Measurements from ENCODE around the gene BID. TPM values are rescaled to one million over a fixed set of nuclear protein-coding genes. Genes with fewer than 3 reads are reported as not detected.

The BID gene
- total RNA-seq, 1 experiment from 2014 or later: 23.2 TPM

- Histone ChIP-seq H4K20me1 (ENCODE audit: control insufficient read depth, insufficient read depth, insufficient read length) (no peaks in the 10 kb centered on the region), H3K79me2 (ENCODE audit: insufficient read depth, low read length) (no peaks in the 10 kb centered on the region), H3K79me1 (ENCODE audit: insufficient read depth, low read depth, low read length, poor library complexity, severe bottlenecking) (no peaks in the 10 kb centered on the region), H3K27ac (ENCODE audit: insufficient read length, low read depth, low read length) (no peak overlapping the region), H4K91ac (ENCODE audit: insufficient read length, low read depth, low read length) (no peak overlapping the region), H3K27me3 (ENCODE audit: insufficient read depth, low read length) (no peaks in the 10 kb centered on the region), H2BK20ac (ENCODE audit: low read depth, low read length, poor library complexity, severe bottlenecking) (no peak overlapping the region), H3K23me2 (ENCODE audit: insufficient read length, low read depth, low read length, poor library complexity, severe bottlenecking) (no peaks in the 10 kb centered on the region), H3K4me2 (ENCODE audit: insufficient read depth, insufficient read length, low read length) (no peak overlapping the region), H3K18ac (ENCODE audit: insufficient read length, low read depth, low read length) (no peak overlapping the region), H3K56ac (ENCODE audit: insufficient read length, low read depth, low read length) (no peak overlapping the region), H3K9me3 (ENCODE audit: control insufficient read depth, low read depth, low read length) (no peaks in the 10 kb centered on the region), H3K4ac (ENCODE audit: low read depth, low read length) (no peak overlapping the region), H2BK5ac (ENCODE audit: insufficient read length, low read length) (no peak overlapping the region), H3T11ph (ENCODE audit: low read length) (no peak overlapping the region), H2BK12ac (ENCODE audit: insufficient read length, low read depth, low read length) (no peak overlapping the region), H3K4me1 (ENCODE audit: insufficient read depth, low read length) (no peaks in the 10 kb centered on the region), H2BK120ac (ENCODE audit: low read depth, low read length, poor library complexity, severe bottlenecking) (no peak overlapping the region), H2BK15ac (ENCODE audit: low read depth, low read length) (no peak overlapping the region), H4K8ac (replicated peaks; ENCODE audit: insufficient read length, low read depth, low read length) (no peak overlapping the region), H3K14ac (ENCODE audit: insufficient read depth, low read length) (no peak overlapping the region), H3K9ac (ENCODE audit: extremely low read depth, insufficient read length, low read length) (no peak overlapping the region), H4K5ac (ENCODE audit: insufficient read length, low read depth, low read length) (no peak overlapping the region), H2AFZ (ENCODE audit: low read length) (no peak overlapping the region), H2AK5ac (ENCODE audit: insufficient read length, low read length) (no peak overlapping the region), H3K23ac (ENCODE audit: insufficient read length, low read depth, low read length) (no peak overlapping the region)
- peaks cover 11 to 16% of the 10 kb centered on the region in 2 experiments for H3K4me1 Mint-ChIP-seq
- H3K36me3 Mint-ChIP-seq (ENCODE audit: insufficient read depth in 1 of 3, low read depth in 3 of 3): peaks cover 0 to 4% (median 0%) of the 10 kb centered on the region in 3 experiments; a peak in 5 of 7 replicates
- H3K4me3 Mint-ChIP-seq: no peak overlapping the region
- H3K9me3 Mint-ChIP-seq: no peaks in the 10 kb centered on the region
- no peak for DNase-seq
- no peak overlapping the region for H3K27ac Mint-ChIP-seq
- no CpG with 5 or more reads among the region's 21 CpGs for WGBS (ENCODE audit: extremely low coverage, insufficient read length, low lambda C conversion rate)
- H3K27me3 Mint-ChIP-seq (ENCODE audit: low read depth): no peaks in the 10 kb centered on the region; the same call in 1 of the 2 replicates
- no peak for TF ChIP-seq CTCF (conservative IDR thresholded peaks at IDR 0.05)
These were observed 13.6 kb upstream of the BID start for GRCh38 chr22:17787716-17788330.

Data from H9 (cell line).